Measurements from ENCODE around the gene UQCC2.

GRCh38 chr6:33730611-33731010 lies 19.1 kb upstream of the UQCC2 start:
- TF ChIP-seq CTCF (conservative IDR thresholded peaks at IDR 0.05) (no peak), ZFX (IDR thresholded peaks at IDR 0.05) (no peak)

Data from C4-2B (cell line).